Measurements from ENCODE around the gene KIF3A. TPM values are rescaled to one million over a fixed set of nuclear protein-coding genes. Genes with fewer than 3 reads are reported as not detected.

The KIF3A gene
- total RNA-seq, 1 donor from 2014 or later, result 33.6 TPM

DNA sequence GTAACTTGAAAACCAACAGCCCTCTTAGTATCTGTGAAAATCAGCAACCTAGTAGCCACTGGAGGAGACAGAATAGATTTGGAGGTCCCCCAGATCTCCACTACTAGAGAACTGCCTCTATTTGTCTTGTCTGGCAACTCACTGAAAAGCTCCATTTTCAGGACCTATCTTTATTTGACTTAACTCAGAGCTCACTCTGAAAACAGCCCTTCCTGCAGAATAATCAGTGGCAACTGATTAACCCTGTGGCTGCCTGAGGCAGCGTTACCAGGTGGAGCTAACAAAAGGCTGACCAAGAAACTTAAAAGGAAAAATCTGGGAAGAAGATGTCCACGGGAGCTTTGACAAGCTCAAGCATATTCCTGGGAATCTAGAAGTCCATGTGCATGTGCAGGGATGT lies 89.9 kb downstream of the KIF3A start:
- no peak overlapping the region for H3K4me3 Mint-ChIP-seq (ENCODE audit: low read depth)
- DNase-seq (ENCODE audit: low spot score, unreplicated experiment), result no peak
- TF ChIP-seq, protein P1, sequence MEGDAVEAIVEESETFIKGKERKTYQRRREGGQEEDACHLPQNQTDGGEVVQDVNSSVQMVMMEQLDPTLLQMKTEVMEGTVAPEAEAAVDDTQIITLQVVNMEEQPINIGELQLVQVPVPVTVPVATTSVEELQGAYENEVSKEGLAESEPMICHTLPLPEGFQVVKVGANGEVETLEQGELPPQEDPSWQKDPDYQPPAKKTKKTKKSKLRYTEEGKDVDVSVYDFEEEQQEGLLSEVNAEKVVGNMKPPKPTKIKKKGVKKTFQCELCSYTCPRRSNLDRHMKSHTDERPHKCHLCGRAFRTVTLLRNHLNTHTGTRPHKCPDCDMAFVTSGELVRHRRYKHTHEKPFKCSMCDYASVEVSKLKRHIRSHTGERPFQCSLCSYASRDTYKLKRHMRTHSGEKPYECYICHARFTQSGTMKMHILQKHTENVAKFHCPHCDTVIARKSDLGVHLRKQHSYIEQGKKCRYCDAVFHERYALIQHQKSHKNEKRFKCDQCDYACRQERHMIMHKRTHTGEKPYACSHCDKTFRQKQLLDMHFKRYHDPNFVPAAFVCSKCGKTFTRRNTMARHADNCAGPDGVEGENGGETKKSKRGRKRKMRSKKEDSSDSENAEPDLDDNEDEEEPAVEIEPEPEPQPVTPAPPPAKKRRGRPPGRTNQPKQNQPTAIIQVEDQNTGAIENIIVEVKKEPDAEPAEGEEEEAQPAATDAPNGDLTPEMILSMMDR (IDR thresholded peaks at IDR 0.05; ENCODE audit: unreplicated experiment), result no peak
- H3K9me3 Mint-ChIP-seq (ENCODE audit: low read depth), result peaks cover 11% of the 10 kb centered on the region
- peaks cover 12% of the 10 kb centered on the region for H3K36me3 Mint-ChIP-seq (ENCODE audit: insufficient read depth)
- H3K27ac Mint-ChIP-seq, result no peak overlapping the region
- H3K27me3 Mint-ChIP-seq, result peaks cover 9% of the 10 kb centered on the region
- no peaks in the 10 kb centered on the region for H3K4me1 Mint-ChIP-seq (ENCODE audit: low read depth)

DNA sequence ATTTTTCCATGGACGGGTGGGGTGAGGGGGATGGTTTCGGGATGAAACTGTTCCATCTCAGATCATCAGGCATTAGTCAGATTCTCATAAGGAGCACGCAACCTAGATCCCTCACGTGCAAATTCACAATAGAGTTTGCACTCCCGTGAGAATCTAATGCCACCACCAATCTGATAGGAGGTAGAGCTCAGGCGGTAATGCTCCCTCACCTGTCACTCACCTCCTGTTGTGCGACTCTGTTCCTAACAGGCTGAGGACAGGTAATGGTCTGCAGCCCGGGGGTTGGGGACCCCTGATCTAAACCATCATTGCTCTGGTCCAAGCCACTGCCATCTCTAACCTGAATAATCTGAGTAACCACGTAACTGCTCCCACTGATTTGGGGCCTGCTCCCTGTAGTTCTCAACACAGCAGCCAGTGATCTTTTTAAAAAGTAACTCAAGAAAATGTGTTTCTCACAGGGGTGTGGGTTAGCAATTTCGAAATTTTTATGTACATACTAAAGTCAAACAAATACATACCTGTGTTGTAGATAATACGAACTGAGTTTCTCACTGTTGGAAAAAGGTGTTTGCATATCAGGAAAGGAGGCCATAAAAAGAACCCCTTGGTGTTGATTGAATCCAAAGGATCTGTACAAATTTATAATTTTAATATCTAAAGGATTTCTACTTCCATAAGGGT lies 90.6 kb downstream of the KIF3A start:
- TF ChIP-seq, protein P1 (IDR thresholded peaks at IDR 0.05; ENCODE audit: unreplicated experiment), result no peak
- Mint-ChIP-seq H3K4me1 (ENCODE audit: low read depth) (no peaks in the 10 kb centered on the region), H3K4me3 (ENCODE audit: low read depth) (no peak overlapping the region), H3K9me3 (ENCODE audit: low read depth) (peaks cover 11% of the 10 kb centered on the region), H3K27ac (no peak overlapping the region), H3K36me3 (ENCODE audit: insufficient read depth) (peaks cover 16% of the 10 kb centered on the region), H3K27me3 (peaks cover 4% of the 10 kb centered on the region)
- DNase-seq (ENCODE audit: low spot score, unreplicated experiment), result no peak

DNA sequence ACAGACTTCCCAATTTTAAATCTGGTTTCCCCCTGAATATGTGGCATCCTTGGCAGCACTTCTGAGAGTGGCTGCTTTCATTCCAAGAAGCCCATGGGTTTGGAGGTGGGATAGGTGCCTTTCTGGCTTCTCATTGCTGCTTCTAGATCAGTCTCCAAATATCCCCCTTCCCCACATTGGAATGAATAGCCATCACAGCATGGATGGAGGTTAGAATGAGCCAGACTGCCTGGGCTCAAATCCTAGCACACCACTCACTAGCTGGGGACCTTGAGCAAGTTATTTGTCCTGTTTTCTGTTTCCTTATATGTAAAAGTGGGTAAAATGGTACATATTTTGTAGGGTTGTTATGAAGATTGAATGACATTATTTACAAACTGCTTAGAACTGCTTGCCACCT lies 93.2 kb downstream of the KIF3A start:
- Mint-ChIP-seq H3K9me3 (ENCODE audit: low read depth) (peaks cover 11% of the 10 kb centered on the region), H3K4me3 (ENCODE audit: low read depth) (no peak overlapping the region), H3K4me1 (ENCODE audit: low read depth) (no peaks in the 10 kb centered on the region), H3K27ac (no peak overlapping the region), H3K27me3 (no peaks in the 10 kb centered on the region), H3K36me3 (ENCODE audit: insufficient read depth) (peaks cover 22% of the 10 kb centered on the region)
- DNase-seq (ENCODE audit: low spot score, unreplicated experiment), result no peak
- TF ChIP-seq, protein P1 (IDR thresholded peaks at IDR 0.05; ENCODE audit: unreplicated experiment), result no peak

Other genes with a start within 250 kb of the KIF3A start
- 2.3 and 4.1 TPM in 2 replicates for gene IRF1, start 246.8 kb downstream of the KIF3A start, total RNA-seq
- gene IL5, start 194.0 kb downstream of the KIF3A start, total RNA-seq, result not detected in 2 replicates
- gene RAD50, start 180.6 kb downstream of the KIF3A start, total RNA-seq, result 50.2 and 52.4 TPM in 2 replicates
- gene IL13, start 79.4 kb downstream of the KIF3A start, total RNA-seq, result not detected in 2 replicates
- gene IL4, start 63.6 kb downstream of the KIF3A start, total RNA-seq, result not detected in 2 replicates
- gene CCNI2, start 9.9 kb upstream of the KIF3A start, total RNA-seq, result 0.36 and 0.49 TPM in 2 replicates
- 60.4 and 67.2 TPM in 2 replicates for gene SEPTIN8, start 39.7 kb upstream of the KIF3A start, total RNA-seq
- 0.98 and 1.3 TPM in 2 replicates for gene SOWAHA, start 75.8 kb upstream of the KIF3A start, total RNA-seq
- 10.0 and 12.6 TPM in 2 replicates for gene SHROOM1, start 93.1 kb upstream of the KIF3A start, total RNA-seq
- gene GDF9, start 128.9 kb upstream of the KIF3A start, total RNA-seq, result 0.51 and 0.55 TPM in 2 replicates
- 230 and 275 TPM in 2 replicates for gene UQCRQ, start 129.1 kb upstream of the KIF3A start, total RNA-seq
- gene LEAP2, start 136.1 kb upstream of the KIF3A start, total RNA-seq, result 1.7 and 2.0 TPM in 2 replicates
- 91.8 and 101 TPM in 2 replicates for gene AFF4, start 226.1 kb upstream of the KIF3A start, total RNA-seq

All from progenitor cell of endocrine pancreas (in vitro differentiated cells).